ENCODE results near the gene IL17B.

DNA sequence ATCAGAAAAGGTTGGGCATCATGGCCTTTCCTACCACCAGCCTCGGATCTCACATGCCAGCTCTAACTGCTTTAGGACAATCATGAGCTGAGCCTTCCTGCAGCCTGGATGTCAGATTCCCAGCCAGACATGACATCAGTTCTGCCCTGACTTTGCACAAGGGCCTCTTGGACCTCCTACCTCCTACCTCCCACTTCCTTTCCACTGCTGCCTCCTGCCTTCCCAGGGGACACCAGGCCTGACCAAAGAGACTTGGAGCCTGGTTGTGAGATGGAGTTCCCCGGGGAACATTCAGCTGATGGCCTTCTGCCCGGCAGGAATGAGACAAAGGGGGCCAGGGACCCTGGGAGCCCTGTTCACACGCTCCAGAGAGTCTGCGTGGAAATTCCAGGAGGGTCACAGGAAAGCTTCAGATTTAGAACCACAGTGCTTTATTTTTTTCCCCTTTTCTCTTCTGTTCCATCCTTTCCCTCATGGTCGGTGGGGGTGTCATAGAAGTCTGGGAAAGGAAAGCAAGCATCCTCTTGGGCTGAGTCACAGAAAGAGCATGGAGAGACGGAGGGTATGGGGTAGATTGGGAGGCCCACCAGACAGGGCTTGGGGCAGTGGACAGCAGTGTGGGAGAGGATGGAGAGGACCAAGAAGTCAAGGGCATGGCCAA, 35.4 kb upstream of the IL17B start:
- TF ChIP-seq EZH2 (IDR thresholded peaks at IDR 0.05; ENCODE audit: insufficient read depth, poor library complexity, severe bottlenecking) (no peak), EZH2phosphoT487 (IDR thresholded peaks at IDR 0.05; ENCODE audit: insufficient read depth, low read depth) (no peak)
